CD4-positive, alpha-beta T cell (primary cell): ENCODE measurements around the gene NR1H2. TPM values are rescaled to one million over a fixed set of nuclear protein-coding genes. Genes with fewer than 3 reads are reported as not detected.

ENCODE experiments used
- ATAC-seq: fragments of 200-7000 bp; cut with Tn5 transposase; one replicate; pipeline ENCODE4 v1.10.0; 2022; ENCODE audit warnings: mild to moderate bottlenecking; ENCODE audit not compliant: poor library complexity
- CTCF ChIA-PET: fragments of 350-600 bp; sonication (Branson Sonifier 250); formaldehyde crosslinking; loops from one replicate; lab custom pipeline; 2021; ENCODE audit warnings: antibody characterized with exemption, inconsistent platforms; lab: Charles Lee
- POLR2A ChIA-PET: fragments of 350-600 bp; sonication (Branson Sonifier 250); formaldehyde crosslinking; loops from one replicate; lab custom pipeline; 2021; ENCODE audit warnings: antibody characterized with exemption, inconsistent platforms; lab: Charles Lee
- DNase-seq, 14 experiments: peaks; one replicate each; pipeline ENCODE4 v3.0.0-alpha.2; 2013 to 2020; ENCODE audit warnings: mixed read lengths in 2 of 14
- H3K27ac ChIP-seq, 2 donors: one replicate each; pipeline versions ENCODE4 v1.5.1 to v1.7.0; 2013; ENCODE audit warnings: low read length in 2 of 2, low read depth in 1 of 2, mild to moderate bottlenecking in 1 of 2
- H3K27me3 ChIP-seq, 2 experiments: 1 replicate in 1 of 2; 2 replicates in 1 of 2; pipeline versions ENCODE4 v1.6.1 to v1.7.0; 2013; ENCODE audit warnings: low read length in 2 of 2, control low read depth in 1 of 2, mild to moderate bottlenecking in 1 of 2, moderate library complexity in 1 of 2; ENCODE audit not compliant: insufficient read depth in 2 of 2, control insufficient read depth in 1 of 2
- H3K36me3 ChIP-seq: one replicate; pipeline ENCODE4 v1.6.1; 2013; ENCODE audit warnings: low read length, control low read depth; ENCODE audit not compliant: insufficient read depth
- H3K4me1 ChIP-seq: one replicate; pipeline ENCODE4 v1.6.1; 2013; ENCODE audit warnings: low read length, control low read depth; ENCODE audit not compliant: insufficient read depth
- H3K4me3 ChIP-seq: one replicate; pipeline ENCODE4 v1.5.1; 2013; ENCODE audit warnings: mild to moderate bottlenecking, low read length, moderate library complexity
- H3K9me3 ChIP-seq, 2 experiments: 1 replicate in 1 of 2; 2 replicates in 1 of 2; pipeline versions ENCODE4 v1.6.1 to v1.7.0; 2013; ENCODE audit warnings: low read length in 2 of 2, mild to moderate bottlenecking in 2 of 2, control low read depth in 1 of 2, moderate library complexity in 1 of 2; ENCODE audit not compliant: control insufficient read depth in 1 of 2, insufficient read depth in 1 of 2
- H3K27ac Mint-ChIP-seq: one replicate; pipeline ENCODE4 v1.8.0; 2020; ENCODE audit warnings: mixed read lengths
- H3K27me3 Mint-ChIP-seq: one replicate; pipeline ENCODE4 v1.8.0; 2021; ENCODE audit warnings: mixed read lengths
- H3K36me3 Mint-ChIP-seq: one replicate; pipeline ENCODE4 v1.8.0; 2021; ENCODE audit warnings: low read depth, mixed read lengths
- H3K4me1 Mint-ChIP-seq: one replicate; pipeline ENCODE4 v1.8.0; 2021; ENCODE audit warnings: low read depth, mixed read lengths
- H3K4me3 Mint-ChIP-seq: one replicate; pipeline ENCODE4 v1.8.0; 2020; ENCODE audit warnings: mild to moderate bottlenecking, mixed read lengths
- H3K9me3 Mint-ChIP-seq: one replicate; pipeline ENCODE4 v1.8.0; 2020; ENCODE audit warnings: mixed read lengths
- CTCF ChIP-seq: fragments of 200-600 bp; IDR thresholded peaks from one replicate; pipeline ENCODE4 v1.8.0; 2022; ENCODE audit warnings: antibody characterized with exemption, mild to moderate bottlenecking
- intact Hi-C, 2 experiments: fragments of 100-400 bp; cut with DNase I in 1 of 2; cut with micrococcal nuclease in 1 of 2; formaldehyde crosslinking; loops; one replicate each; pipeline versions ENCODE4 v1.15.1 to v1.9.0; 2023 to 2025; cut with DNase I, micrococcal nuclease
- total RNA-seq, 174 experiments: library from RNA in 2 of 174; stranded (reverse) in 2 of 174; gene quantifications; one replicate each; pipeline ENCODE4 v1.2.3 and lab custom pipeline; 2021 to 2026

NR1H2 gene
- total RNA-seq, 2 experiments from 2014 or later = 261 to 265 TPM

GRCh38 chr19:50422397-50423278 is 46.4 kb downstream of the NR1H2 start:
- no peak overlapping the region for H3K27ac ChIP-seq
- no peaks in the 10 kb centered on the region for H3K9me3 Mint-ChIP-seq
- POLR2A ChIA-PET = no interaction called here
- ATAC-seq (no peak), DNase-seq (no peak)
- TF ChIP-seq CTCF = no peak
- peaks cover 0 to 9% of the 10 kb centered on the region in 2 experiments for H3K9me3 ChIP-seq
- CTCF ChIA-PET = no interaction called here
- H3K27me3 Mint-ChIP-seq = peaks cover 37% of the 10 kb centered on the region
- H3K27ac Mint-ChIP-seq = no peak overlapping the region
- no peaks in the 10 kb centered on the region for H3K36me3 ChIP-seq
- intact Hi-C loops = no loop called here
- no peak overlapping the region for H3K4me3 Mint-ChIP-seq
- H3K4me3 ChIP-seq = no peak overlapping the region
- H3K4me1 Mint-ChIP-seq = peaks cover 5% of the 10 kb centered on the region
- peaks cover 19 to 20% of the 10 kb centered on the region in 2 experiments for H3K27me3 ChIP-seq
- peaks cover 3% of the 10 kb centered on the region for H3K4me1 ChIP-seq
- no peaks in the 10 kb centered on the region for H3K36me3 Mint-ChIP-seq

- Histone ChIP-seq H3K36me3 (no peaks in the 10 kb centered on the region), H3K9me3 (peaks cover 0 to 9% of the 10 kb centered on the region in 2 experiments), H3K4me3 (no peak overlapping the region), H3K4me1 (peaks cover 11% of the 10 kb centered on the region), H3K27me3 (peaks cover 18% of the 10 kb centered on the region in 2 experiments), H3K27ac (no peak overlapping the region)
- H3K9me3 Mint-ChIP-seq = no peaks in the 10 kb centered on the region
- ChIA-PET CTCF (no interaction called here), POLR2A (no interaction called here)
- H3K4me3 Mint-ChIP-seq = no peak overlapping the region
- DNase-seq (peak in 1 of 14 experiments; percentile 11), ATAC-seq (no peak)
- intact Hi-C loops = no loop called here
- no peak for TF ChIP-seq CTCF
- H3K4me1 Mint-ChIP-seq = peaks cover 5% of the 10 kb centered on the region
- no peak overlapping the region for H3K27ac Mint-ChIP-seq
- peaks cover 37% of the 10 kb centered on the region for H3K27me3 Mint-ChIP-seq
- no peaks in the 10 kb centered on the region for H3K36me3 Mint-ChIP-seq
Observed at GRCh38 chr19:50423279-50424113, 47.2 kb downstream of the NR1H2 start.

- intact Hi-C loops = no loop called here
- H3K27ac ChIP-seq = no peak overlapping the region
Observed at GRCh38 chr19:50425581-50425980, 49.3 kb downstream of the NR1H2 start.

More at GRCh38 chr19:50425581-50425980, 49.3 kb downstream of the NR1H2 start:
- DNase-seq = no peak
- peaks cover 7% of the 10 kb centered on the region for H3K4me1 Mint-ChIP-seq
- no peak for ATAC-seq
- H3K36me3 Mint-ChIP-seq = no peaks in the 10 kb centered on the region
- Histone ChIP-seq H3K4me3 (no peak overlapping the region), H3K27me3 (peaks cover 0 to 10% of the 10 kb centered on the region in 2 experiments), H3K9me3 (peaks cover 0 to 4% of the 10 kb centered on the region in 2 experiments), H3K36me3 (no peaks in the 10 kb centered on the region), H3K4me1 (peaks cover 13% of the 10 kb centered on the region)
- no peak overlapping the region for H3K4me3 Mint-ChIP-seq
- no peak for TF ChIP-seq CTCF
- POLR2A ChIA-PET = no interaction called here
- H3K27ac Mint-ChIP-seq = no peak overlapping the region
- CTCF ChIA-PET = no interaction called here
- no peaks in the 10 kb centered on the region for H3K9me3 Mint-ChIP-seq
- H3K27me3 Mint-ChIP-seq = peaks cover 21% of the 10 kb centered on the region
